GM12874 (cell line): ENCODE measurements around the gene CRYBA1.

Source experiments
- CTCF ChIP-seq: IDR thresholded peaks from 2 replicates; pipeline ENCODE4 v1.5.1; 2011; ENCODE audit warnings: low read depth, mild to moderate bottlenecking, control low read depth, low read length, moderate library complexity; ENCODE audit not compliant: insufficient read depth

Gene CRYBA1

GRCh38 chr17:29252101-29252791 lies 5.6 kb downstream of the CRYBA1 start:
- TF ChIP-seq CTCF, result peak; percentile 29; the same call in 1 of the 2 replicates

DNA sequence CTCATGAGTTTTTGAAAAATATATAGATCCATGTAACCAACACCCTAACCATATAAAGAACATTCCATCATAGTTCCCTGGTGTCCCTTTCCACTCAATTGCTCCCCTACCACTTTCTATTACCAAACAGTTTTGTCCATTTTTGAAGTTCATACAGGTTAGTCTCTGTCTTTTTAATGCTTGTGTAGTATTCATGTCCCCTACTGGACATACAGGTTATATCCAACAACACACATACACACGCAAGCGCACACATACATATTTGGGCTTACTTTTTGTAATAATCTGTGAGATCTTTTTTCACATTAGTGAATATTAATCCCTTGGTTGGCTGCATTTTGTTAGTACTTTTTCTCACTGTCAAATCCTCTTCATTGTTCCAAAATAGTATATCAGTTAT lies 6.4 kb downstream of the CRYBA1 start:
- TF ChIP-seq CTCF, result 0 out of 2 replicates have a peak, but pooled peaks have one; percentile 10

GRCh38 chr17:29255926-29256522 lies 9.4 kb downstream of the CRYBA1 start:
- no peak for TF ChIP-seq CTCF

DNA sequence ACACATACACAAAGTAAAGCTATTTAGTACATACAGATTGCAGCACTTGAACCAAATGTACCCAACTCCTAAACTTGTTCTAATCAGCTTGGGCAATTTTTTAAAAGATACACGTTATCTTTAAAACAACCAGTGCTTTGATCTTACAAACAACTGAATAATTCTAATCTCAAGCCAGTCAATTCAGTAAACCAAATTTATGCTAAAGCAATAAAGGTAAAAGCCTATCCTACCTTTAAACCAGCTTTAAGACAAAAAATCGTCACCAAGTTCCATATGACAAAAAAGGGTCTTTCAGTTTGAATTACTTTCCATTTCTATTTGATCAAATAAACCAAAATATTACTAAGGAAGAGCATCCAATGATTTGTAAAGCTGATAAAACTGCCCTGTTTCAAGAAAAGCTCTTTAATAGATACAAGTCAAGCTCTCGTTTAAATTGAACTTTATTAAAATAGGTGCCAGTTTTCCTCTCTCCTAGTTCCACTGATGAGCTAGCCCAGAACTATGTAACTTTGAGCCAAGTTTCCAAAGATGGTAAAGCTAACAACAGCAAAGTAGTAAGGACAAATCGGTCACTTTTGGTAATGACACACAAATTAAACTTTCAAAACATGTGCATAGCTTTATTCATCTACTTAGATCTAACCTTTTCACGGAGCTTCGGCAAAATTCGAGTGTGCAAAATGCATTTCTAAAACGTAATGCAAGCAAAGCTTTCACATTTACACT lies 10.2 kb downstream of the CRYBA1 start:
- no peak for TF ChIP-seq CTCF

DNA sequence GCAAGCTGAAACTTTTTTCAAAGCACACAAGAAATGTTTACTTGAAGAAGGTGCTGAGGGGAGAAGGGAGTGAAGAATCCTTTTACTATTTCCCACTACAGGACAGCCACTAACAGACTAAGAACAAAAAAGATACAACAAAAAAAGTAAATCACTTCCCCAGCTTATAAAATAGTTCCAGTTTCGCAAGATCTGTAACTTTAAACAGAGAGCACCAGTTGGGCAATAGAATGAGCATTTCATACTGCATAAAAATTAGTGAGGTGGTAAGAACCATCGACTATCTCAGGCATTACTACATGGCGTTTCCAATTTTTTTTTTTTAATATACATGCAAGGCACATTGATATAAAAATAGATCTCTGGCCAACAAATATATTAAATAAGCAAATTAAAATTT lies 11.1 kb downstream of the CRYBA1 start:
- TF ChIP-seq CTCF, result no peak

DNA sequence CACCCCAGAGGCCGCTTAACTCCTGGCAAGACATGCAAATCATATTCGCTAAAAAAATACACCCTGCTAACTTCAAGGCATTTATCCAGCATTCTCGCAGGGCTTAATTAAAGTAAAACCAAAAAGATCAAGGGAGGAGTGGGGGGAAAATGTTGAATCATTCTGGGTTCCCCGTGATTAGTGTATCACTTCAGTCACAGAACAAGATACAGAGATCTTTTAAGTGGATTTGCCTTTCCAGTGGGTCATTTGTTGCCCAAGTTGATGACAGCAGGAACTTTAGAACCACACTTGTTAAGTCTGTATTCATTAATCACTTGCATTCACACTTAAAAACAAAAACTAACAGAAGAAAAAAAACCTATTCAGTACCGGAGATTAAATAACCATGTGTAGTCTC lies 17.3 kb downstream of the CRYBA1 start:
- TF ChIP-seq CTCF, result no peak

GRCh38 chr17:29273924-29274323 lies 27.3 kb downstream of the CRYBA1 start:
- TF ChIP-seq CTCF, result no peak
